ACC112 (cell line): Measurements from ENCODE around the gene TBC1D22A.
A peak's percentile ranks its signal among the peaks of the same experiment; 100 is the strongest.

ENCODE experiments used
- H2AFZ ChIP-seq: fragments of 200-600 bp; sonication (generic); one replicate; pipeline ENCODE4 v1.6.0; 2017; ENCODE audit warnings: antibody characterized with exemption, low read length; ENCODE audit not compliant: unreplicated experiment
- H3K27ac ChIP-seq: fragments of 200-600 bp; sonication (generic); 2 replicates; pipeline ENCODE4 v1.5.1; 2014; ENCODE audit warnings: low read depth, mild to moderate bottlenecking, antibody characterized with exemption, low read length, moderate library complexity
- H3K27me3 ChIP-seq: fragments of 200-600 bp; sonication (generic); 2 replicates; pipeline ENCODE4 v1.6.1; 2014; ENCODE audit warnings: mild to moderate bottlenecking, antibody characterized with exemption, low read length, moderate library complexity, mixed read lengths; ENCODE audit not compliant: insufficient read depth
- H3K36me3 ChIP-seq: fragments of 200-600 bp; sonication (generic); 2 replicates; pipeline ENCODE4 v1.6.1; 2016; ENCODE audit warnings: mild to moderate bottlenecking, antibody characterized with exemption, low read length, moderate library complexity, mixed read lengths; ENCODE audit not compliant: insufficient read depth
- H3K4me1 ChIP-seq: fragments of 200-600 bp; sonication (generic); one replicate; pipeline ENCODE4 v1.6.1; 2016; ENCODE audit warnings: low read length, mixed read lengths; ENCODE audit not compliant: insufficient read depth, unreplicated experiment, control insufficient read depth
- H3K4me3 ChIP-seq: fragments of 200-600 bp; sonication (generic); 2 replicates; pipeline ENCODE4 v1.5.1; 2014; ENCODE audit warnings: mild to moderate bottlenecking, low read depth, low read length
- H3K79me2 ChIP-seq: fragments of 200-600 bp; sonication (generic); one replicate; pipeline ENCODE4 v1.6.0; 2016; ENCODE audit warnings: low read length; ENCODE audit not compliant: control insufficient read depth, unreplicated experiment, insufficient read depth

TBC1D22A gene

DNA sequence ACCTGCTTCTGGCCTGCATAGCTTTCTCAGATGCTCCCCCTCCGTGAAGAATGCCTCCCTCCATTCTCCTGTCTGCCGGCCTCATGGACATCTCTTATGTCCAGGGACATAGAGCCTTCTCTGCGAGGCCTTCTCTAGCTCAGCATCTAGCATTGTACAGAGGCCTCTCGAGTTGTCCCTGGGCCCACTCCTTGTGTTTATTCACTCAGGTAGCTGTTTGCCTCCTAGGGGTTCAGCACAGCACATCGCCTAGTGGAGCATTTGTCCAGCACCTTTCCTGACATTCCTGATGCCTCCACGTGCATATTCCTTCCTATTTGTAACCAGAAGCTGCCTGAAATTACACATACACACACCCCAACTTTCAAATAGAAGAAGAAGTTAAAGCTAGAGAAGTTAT, 101.3 kb downstream of the TBC1D22A start:
- Histone ChIP-seq H3K4me1 (peaks cover 12% of the 10 kb centered on the region), H3K36me3 (no peaks in the 10 kb centered on the region), H3K79me2 (no peaks in the 10 kb centered on the region), H3K27me3 (no peaks in the 10 kb centered on the region), H3K4me3 (no peak overlapping the region), H3K27ac (no peak overlapping the region), H2AFZ (no peak overlapping the region)

DNA sequence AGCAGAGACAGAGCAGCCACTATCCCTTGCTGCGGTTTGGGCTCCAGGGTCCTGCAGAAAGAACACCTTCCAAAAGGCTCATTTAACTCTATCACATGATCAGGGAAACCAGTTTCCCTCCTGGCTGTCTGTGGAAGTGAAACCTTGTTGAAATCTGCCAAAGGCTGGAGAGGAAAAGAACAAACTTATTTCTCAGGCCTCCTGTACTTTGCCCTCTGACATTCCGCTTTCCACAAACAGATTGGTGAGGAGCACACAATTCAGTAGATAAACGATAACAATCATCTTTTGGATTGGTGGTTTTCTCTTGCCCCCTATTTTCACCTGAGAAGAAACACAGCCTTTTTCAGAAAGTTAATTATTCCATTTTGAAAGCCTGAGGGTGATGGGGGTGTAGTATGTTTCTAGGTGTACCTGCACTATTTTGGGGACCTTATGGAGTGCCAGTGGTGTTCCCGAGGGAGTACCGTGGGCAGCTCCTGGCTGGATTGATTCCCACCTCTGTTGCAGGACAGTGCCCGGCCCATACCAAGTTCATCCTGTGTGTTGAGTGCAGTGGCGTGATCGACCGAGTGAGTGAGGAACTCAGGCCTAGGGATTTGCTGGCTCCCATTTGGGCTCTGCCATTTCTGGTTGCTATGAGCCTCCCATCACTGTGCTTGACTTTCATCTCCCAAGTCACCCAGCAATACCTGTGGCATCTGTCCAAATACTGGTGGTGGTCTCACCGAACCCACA, 102.0 kb downstream of the TBC1D22A start:
- Histone ChIP-seq H3K27ac (no peak overlapping the region), H3K4me3 (no peak overlapping the region), H3K79me2 (no peaks in the 10 kb centered on the region), H3K4me1 (peaks cover 12% of the 10 kb centered on the region), H3K36me3 (no peaks in the 10 kb centered on the region), H2AFZ (no peak overlapping the region), H3K27me3 (no peaks in the 10 kb centered on the region)

DNA sequence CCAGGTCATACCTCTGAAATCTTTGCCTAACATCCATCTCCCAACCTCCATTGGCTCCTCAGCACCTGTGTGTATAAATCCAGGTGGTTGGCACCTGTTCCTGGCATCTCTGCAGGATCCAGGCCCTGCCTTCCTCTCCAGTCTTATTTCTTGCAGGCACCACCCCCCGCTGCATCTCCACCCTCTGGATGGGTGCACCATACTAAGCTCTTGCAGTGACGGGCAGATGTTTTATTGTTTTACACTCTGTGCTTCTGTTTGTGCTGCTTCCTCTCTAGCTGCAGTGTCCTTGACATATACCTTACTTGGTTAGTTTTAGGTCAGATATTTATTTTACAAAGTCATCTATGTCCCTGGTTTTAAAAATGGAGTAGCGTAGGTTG, 102.6 kb downstream of the TBC1D22A start:
- Histone ChIP-seq H3K36me3 (no peaks in the 10 kb centered on the region), H2AFZ (no peak overlapping the region), H3K4me3 (no peak overlapping the region), H3K27me3 (no peaks in the 10 kb centered on the region), H3K27ac (no peak overlapping the region), H3K4me1 (peaks cover 12% of the 10 kb centered on the region), H3K79me2 (no peaks in the 10 kb centered on the region)

DNA sequence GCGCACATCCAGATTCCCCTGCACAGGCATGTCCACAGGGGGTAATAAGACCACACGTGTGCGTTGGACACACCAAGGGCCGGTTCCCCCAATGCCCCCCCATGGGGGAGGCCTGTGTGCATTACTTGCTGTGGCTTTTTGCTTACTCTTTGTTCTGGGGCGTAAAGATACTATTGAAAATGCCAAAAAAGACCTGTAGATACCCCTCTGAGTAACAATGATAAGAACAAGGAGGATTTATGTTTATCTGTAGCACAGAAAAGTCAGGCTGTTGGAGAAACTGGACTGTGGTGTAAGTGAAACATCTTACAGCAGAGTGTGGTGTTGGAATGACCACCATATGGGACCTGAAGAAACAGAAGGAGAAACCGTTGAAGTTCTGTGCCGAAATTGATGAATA, 103.2 kb downstream of the TBC1D22A start:
- H3K36me3 ChIP-seq: no peaks in the 10 kb centered on the region; the same call in 1 of the 2 replicates
- no peaks in the 10 kb centered on the region for H3K79me2 ChIP-seq
- H3K4me3 ChIP-seq: no peak overlapping the region
- no peak overlapping the region for H2AFZ ChIP-seq
- H3K27me3 ChIP-seq: no peaks in the 10 kb centered on the region
- no peak overlapping the region for H3K27ac ChIP-seq
- H3K4me1 ChIP-seq: peaks cover 12% of the 10 kb centered on the region

DNA sequence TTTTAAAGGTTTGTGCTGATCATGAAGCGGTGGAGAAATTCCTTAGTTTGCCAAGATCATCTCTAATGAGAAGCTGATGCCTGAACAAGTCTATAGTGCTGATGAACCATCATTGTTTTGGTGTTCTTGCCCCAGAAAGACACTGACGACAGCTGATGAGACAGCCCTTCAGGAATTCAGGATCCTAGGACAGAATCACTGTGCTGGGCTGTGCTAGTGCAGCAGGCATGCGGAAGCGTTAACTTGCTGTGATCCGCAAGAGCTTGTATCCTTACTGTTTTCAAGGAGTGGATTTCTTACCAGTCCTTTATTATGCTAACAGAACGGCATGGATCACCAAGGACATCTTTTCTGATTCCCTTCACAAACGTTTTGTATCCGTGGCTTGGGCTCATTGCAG, 104.1 kb downstream of the TBC1D22A start:
- peak overlapping the region; percentile 62 for H3K27ac ChIP-seq
- H3K79me2 ChIP-seq: no peaks in the 10 kb centered on the region
- H3K27me3 ChIP-seq: no peaks in the 10 kb centered on the region
- no peak overlapping the region for H2AFZ ChIP-seq
- peaks cover 4% of the 10 kb centered on the region; the same call in 1 of the 2 replicates for H3K36me3 ChIP-seq
- peaks cover 12% of the 10 kb centered on the region for H3K4me1 ChIP-seq
- H3K4me3 ChIP-seq: no peak overlapping the region

DNA sequence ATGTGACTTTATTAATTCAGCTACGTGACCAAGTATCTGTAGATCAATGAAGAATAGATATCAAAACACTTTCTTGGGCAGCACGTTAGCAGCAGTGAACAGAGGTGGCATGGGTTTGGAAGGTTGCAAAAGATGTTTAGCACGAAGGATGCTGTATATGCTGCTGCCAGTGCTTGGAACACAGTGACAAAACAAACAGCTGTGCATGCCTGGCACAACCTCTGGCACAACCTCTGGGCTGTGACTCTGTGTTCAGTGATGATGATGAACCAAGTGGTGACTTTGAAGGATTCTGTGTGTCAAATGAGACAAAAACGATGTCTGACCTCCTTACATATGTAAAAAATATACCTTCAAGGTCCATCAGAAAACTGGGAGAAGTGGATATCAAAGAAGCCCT, 104.7 kb downstream of the TBC1D22A start:
- Histone ChIP-seq H3K4me3 (no peak overlapping the region), H3K4me1 (peaks cover 12% of the 10 kb centered on the region), H2AFZ (no peak overlapping the region), H3K36me3 (peaks cover 4% of the 10 kb centered on the region; the same call in 1 of the 2 replicates), H3K79me2 (no peaks in the 10 kb centered on the region), H3K27me3 (no peaks in the 10 kb centered on the region), H3K27ac (peak overlapping the region; percentile 62; the same call in 1 of the 2 replicates)

DNA sequence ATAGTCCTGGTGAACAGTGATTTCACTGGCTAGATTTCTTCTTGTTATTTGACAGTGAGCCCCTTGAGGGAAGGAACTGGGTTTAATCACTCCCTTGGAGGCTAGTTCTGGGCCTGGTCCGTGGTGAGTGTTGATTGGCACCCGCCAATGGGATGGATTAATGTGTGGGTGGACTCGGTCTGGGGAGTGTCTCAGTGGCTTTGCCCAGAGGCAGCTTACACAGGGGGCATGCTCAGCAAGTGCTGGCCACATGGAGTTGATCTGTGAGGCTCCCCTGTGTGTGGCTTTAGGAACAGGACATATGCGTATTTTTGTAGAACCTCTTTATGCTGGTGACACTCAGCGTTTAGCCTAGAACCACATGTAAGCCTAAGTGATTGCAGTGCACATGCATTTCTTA, 106.9 kb downstream of the TBC1D22A start:
- Histone ChIP-seq H3K27ac (no peak overlapping the region), H3K4me1 (peaks cover 12% of the 10 kb centered on the region), H3K36me3 (peaks cover 4% of the 10 kb centered on the region; the same call in 1 of the 2 replicates), H3K4me3 (no peak overlapping the region), H2AFZ (no peak overlapping the region), H3K27me3 (no peaks in the 10 kb centered on the region), H3K79me2 (no peaks in the 10 kb centered on the region)

DNA sequence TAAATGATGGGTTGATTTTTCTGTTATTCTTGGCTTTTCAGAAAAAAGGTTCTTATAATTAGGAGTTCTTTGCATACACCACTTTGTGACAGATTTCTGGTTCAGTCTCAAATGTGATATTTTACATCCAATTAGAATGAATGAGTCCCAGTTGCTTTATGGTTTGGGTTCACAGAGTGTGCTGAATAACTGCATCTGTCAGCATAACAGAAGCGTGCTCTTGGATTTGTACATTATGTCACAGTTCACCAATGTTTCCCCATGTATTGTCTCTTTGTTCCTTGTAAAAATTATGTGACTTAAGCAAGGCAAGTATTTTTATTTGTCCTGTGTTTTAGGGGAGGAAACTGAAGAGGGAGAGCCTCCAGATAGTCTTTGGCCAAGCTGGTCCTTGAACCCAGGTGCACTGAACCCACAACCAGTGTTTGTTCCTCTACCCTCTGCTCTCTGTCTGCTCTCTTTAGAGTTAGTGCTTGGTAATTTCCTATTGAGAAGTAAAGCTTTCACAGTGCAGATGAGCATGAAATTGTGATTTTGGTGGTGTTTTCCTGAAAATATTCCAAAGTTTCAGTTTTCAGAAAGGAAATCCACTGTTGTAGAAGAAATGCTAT, 107.5 kb downstream of the TBC1D22A start:
- H3K27ac ChIP-seq: no peak overlapping the region
- no peak overlapping the region for H3K4me3 ChIP-seq
- no peaks in the 10 kb centered on the region for H3K27me3 ChIP-seq
- H2AFZ ChIP-seq: no peak overlapping the region
- no peaks in the 10 kb centered on the region for H3K79me2 ChIP-seq
- peaks cover 12% of the 10 kb centered on the region for H3K4me1 ChIP-seq
- H3K36me3 ChIP-seq: peaks cover 4% of the 10 kb centered on the region; the same call in 1 of the 2 replicates

DNA sequence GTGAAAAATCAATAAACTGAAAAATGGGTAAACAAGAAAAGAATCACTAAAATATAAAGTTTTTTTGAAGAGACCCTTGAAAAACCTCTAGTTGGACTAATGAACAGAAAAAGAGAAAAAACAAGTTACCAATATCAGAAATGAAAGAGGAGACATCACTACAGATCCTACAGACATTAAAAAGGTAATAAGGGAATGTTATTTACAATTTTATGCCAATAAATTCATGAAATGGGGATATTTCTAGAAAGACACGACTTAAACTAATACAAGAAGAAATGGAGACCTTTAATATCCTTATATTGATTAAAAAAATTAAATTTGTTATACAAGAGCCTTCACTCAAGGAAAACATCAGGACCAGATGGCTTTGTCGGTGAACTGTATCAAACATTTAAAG, 109.4 kb downstream of the TBC1D22A start:
- H3K27me3 ChIP-seq: no peaks in the 10 kb centered on the region
- H3K4me3 ChIP-seq: no peak overlapping the region
- no peak overlapping the region for H3K27ac ChIP-seq
- peaks cover 6% of the 10 kb centered on the region for H3K4me1 ChIP-seq
- no peaks in the 10 kb centered on the region for H3K79me2 ChIP-seq
- no peak overlapping the region for H2AFZ ChIP-seq
- peaks cover 4% of the 10 kb centered on the region; the same call in 1 of the 2 replicates for H3K36me3 ChIP-seq

DNA sequence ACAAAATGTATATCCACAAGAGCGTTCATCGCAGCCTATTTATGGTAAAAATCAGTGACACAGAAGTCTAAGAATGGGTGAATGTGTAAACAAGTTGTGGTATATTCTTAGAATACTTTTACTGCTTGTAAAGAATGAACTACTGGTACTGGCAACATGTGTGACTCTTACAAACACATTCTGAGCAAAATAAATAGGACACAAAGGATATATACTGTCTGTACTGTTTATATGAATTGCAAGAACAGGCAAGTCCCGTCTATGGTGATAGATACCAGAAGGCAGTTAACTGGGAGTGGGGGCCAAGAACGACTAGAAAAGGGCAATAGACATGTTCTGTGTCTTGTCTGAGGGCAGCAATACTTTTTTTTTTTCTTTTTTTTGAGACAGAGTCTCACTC, 112.6 kb downstream of the TBC1D22A start:
- no peaks in the 10 kb centered on the region for H3K4me1 ChIP-seq
- no peak overlapping the region for H2AFZ ChIP-seq
- no peak overlapping the region for H3K27ac ChIP-seq
- peaks cover 4% of the 10 kb centered on the region; the same call in 1 of the 2 replicates for H3K36me3 ChIP-seq
- no peaks in the 10 kb centered on the region for H3K27me3 ChIP-seq
- H3K4me3 ChIP-seq: no peak overlapping the region
- H3K79me2 ChIP-seq: no peaks in the 10 kb centered on the region

DNA sequence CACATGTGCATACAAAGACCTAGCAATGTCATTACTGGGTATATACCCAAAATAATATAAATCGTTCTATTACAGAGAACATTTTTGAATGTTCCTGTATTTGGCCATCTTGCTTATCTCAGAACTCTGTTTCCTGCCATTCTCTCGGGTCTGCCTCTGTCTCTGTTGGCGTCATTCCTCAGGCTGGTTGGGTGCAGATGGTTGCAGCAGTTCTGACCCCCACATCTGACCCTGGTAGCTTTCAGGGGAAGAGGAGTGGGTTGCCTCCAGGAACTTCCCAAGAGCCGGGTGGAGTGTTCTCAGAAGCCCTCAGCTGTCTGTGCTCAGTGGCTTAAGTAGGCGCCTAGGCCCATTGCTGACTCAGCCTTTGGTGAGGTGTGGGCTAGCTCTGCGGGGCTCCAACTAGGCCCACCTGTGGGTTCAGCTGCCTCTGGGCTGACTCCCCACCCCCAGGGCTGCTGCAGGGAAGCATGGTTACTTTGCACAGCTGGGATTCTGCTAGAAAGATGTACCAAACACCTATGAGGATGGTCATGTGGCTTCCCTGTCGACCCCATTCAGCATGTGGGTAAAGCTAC, 114.0 kb downstream of the TBC1D22A start:
- Histone ChIP-seq H3K36me3 (no peaks in the 10 kb centered on the region; the same call in 1 of the 2 replicates), H3K27me3 (no peaks in the 10 kb centered on the region), H3K79me2 (no peaks in the 10 kb centered on the region), H3K4me1 (no peaks in the 10 kb centered on the region), H3K4me3 (no peak overlapping the region), H2AFZ (no peak overlapping the region), H3K27ac (no peak overlapping the region)
